IMR-90 (cell line): ENCODE data around the gene SYCP3.

Experiments
- CEBPB ChIP-seq: IDR thresholded peaks from 2 replicates; pipeline ENCODE4 v1.6.1; 2012; ENCODE audit warnings: low read depth, low read length, improper control_type of control experiment
- CTCF ChIP-seq: conservative IDR thresholded peaks from 2 replicates; pipeline ENCODE4 v1.5.1; 2012; ENCODE audit warnings: mild to moderate bottlenecking, low read depth, low read length, improper control_type of control experiment
- FOS ChIP-seq: fragments of 150-350 bp; IDR thresholded peaks from 2 replicates; pipeline ENCODE4 v1.6.1; 2016; ENCODE audit warnings: low read depth, low read length
- MAZ ChIP-seq: IDR thresholded peaks from 2 replicates; pipeline ENCODE4 v1.6.1; 2012; ENCODE audit warnings: low read depth, mild to moderate bottlenecking, low read length, improper control_type of control experiment, moderate library complexity, borderline replicate concordance
- MXI1 ChIP-seq: IDR thresholded peaks from 2 replicates; pipeline ENCODE4 v1.6.1; 2012; ENCODE audit warnings: low read depth, mild to moderate bottlenecking, low read length, moderate library complexity, borderline replicate concordance
- POLR2A ChIP-seq: IDR thresholded peaks from 2 replicates; pipeline ENCODE4 v1.6.1; 2012; ENCODE audit warnings: mild to moderate bottlenecking, low read depth, low read length
- RCOR1 ChIP-seq: IDR thresholded peaks from 2 replicates; pipeline ENCODE4 v1.6.1; 2012; ENCODE audit warnings: mild to moderate bottlenecking, low read length, improper control_type of control experiment; ENCODE audit not compliant: insufficient replicate concordance
- RFX5 ChIP-seq: IDR thresholded peaks from 2 replicates; pipeline ENCODE4 v1.8.0; 2012; ENCODE audit warnings: low read depth, mild to moderate bottlenecking, low read length, moderate library complexity
- SMC3 ChIP-seq: fragments of 150-350 bp; IDR thresholded peaks from 2 replicates; pipeline ENCODE4 v1.6.1; 2016; ENCODE audit warnings: low read depth, mild to moderate bottlenecking, antibody characterized with exemption, low read length, moderate library complexity
- TF ChIP-seq, protein P1 (sequence below): fragments of 150-350 bp; IDR thresholded peaks from 2 replicates; pipeline ENCODE4 v1.6.1; 2016; ENCODE audit warnings: low read depth, mild to moderate bottlenecking, low read length, moderate library complexity, borderline replicate concordance

DNA sequence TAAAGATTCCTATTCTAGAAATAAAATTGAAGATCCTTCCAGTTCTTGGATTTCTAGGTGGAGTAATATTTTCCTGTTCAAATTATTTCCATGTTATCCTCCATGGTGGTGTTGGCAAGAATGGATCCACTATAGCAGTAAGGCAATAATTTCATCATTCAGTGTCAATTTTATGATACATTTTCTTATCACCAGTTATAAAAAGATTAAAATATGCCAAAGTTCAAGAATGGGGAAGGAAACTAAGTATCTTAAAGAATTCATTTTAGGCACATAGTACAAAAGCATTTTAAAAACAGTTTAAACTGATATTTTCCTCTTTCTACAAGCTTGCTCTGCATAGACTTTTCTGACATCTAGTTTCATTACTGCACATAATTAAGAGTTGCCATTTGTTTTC lies 19.1 kb downstream of the SYCP3 start:
- TF ChIP-seq CTCF = no peak
- TF ChIP-seq FOS = no peak
- TF ChIP-seq RCOR1 = no peak
- no peak for TF ChIP-seq CEBPB
- TF ChIP-seq POLR2A = no peak
- TF ChIP-seq, protein P1, sequence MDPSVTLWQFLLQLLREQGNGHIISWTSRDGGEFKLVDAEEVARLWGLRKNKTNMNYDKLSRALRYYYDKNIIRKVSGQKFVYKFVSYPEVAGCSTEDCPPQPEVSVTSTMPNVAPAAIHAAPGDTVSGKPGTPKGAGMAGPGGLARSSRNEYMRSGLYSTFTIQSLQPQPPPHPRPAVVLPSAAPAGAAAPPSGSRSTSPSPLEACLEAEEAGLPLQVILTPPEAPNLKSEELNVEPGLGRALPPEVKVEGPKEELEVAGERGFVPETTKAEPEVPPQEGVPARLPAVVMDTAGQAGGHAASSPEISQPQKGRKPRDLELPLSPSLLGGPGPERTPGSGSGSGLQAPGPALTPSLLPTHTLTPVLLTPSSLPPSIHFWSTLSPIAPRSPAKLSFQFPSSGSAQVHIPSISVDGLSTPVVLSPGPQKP = no peak
- no peak for TF ChIP-seq RFX5
- TF ChIP-seq MXI1 = no peak
- no peak for TF ChIP-seq MAZ
- no peak for TF ChIP-seq SMC3
